ENCODE results near the gene SDK1. TPM values are rescaled to one million over a fixed set of nuclear protein-coding genes. Genes with fewer than 3 reads are reported as not detected.

The SDK1 gene
- total and polyA plus RNA-seq, 4 donors = 0.12 to 0.47 (median 0.36) TPM

- Histone ChIP-seq H3K4me3 (ENCODE audit: low read depth in 1 of 3, low read length in 3 of 3) (no peak overlapping the region), H3K27me3 (ENCODE audit: control insufficient read depth in 4 of 4, insufficient read depth in 4 of 4, low read length in 3 of 4) (peaks cover 0 to 2% (median 0%) of the 10 kb centered on the region in 4 donors), H3K27ac (ENCODE audit: low read depth in 1 of 2, low read length in 2 of 2) (no peak overlapping the region), H3K9me3 (ENCODE audit: control insufficient read depth in 4 of 4, low read length in 3 of 4) (no peaks in the 10 kb centered on the region), H3K9ac (ENCODE audit: low read depth in 1 of 2, low read length in 2 of 2) (no peak overlapping the region), H3K4me1 (ENCODE audit: control insufficient read depth in 4 of 4, insufficient read depth in 4 of 4, low read length in 3 of 4) (no peaks in the 10 kb centered on the region), H3K36me3 (ENCODE audit: control insufficient read depth in 4 of 4, insufficient read depth in 3 of 4, low read depth in 1 of 4, low read length in 3 of 4) (no peaks in the 10 kb centered on the region)
- no peak for DNase-seq (ENCODE audit: low spot score)
- WGBS = 90% methylated on average over 14 of the region's 14 CpGs
- TF ChIP-seq JUND (IDR thresholded peaks at IDR 0.05) (no peak), SP1 (IDR thresholded peaks at IDR 0.05) (no peak), HNF4A (conservative IDR thresholded peaks at IDR 0.05) (no peak)
- TF ChIP-seq, protein P1, sequence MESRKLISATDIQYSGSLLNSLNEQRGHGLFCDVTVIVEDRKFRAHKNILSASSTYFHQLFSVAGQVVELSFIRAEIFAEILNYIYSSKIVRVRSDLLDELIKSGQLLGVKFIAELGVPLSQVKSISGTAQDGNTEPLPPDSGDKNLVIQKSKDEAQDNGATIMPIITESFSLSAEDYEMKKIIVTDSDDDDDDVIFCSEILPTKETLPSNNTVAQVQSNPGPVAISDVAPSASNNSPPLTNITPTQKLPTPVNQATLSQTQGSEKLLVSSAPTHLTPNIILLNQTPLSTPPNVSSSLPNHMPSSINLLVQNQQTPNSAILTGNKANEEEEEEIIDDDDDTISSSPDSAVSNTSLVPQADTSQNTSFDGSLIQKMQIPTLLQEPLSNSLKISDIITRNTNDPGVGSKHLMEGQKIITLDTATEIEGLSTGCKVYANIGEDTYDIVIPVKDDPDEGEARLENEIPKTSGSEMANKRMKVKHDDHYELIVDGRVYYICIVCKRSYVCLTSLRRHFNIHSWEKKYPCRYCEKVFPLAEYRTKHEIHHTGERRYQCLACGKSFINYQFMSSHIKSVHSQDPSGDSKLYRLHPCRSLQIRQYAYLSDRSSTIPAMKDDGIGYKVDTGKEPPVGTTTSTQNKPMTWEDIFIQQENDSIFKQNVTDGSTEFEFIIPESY (IDR thresholded peaks at IDR 0.05) = no peak
These were observed 844.5 kb downstream of the SDK1 start for GRCh38 chr7:4145576-4145975.

DNA sequence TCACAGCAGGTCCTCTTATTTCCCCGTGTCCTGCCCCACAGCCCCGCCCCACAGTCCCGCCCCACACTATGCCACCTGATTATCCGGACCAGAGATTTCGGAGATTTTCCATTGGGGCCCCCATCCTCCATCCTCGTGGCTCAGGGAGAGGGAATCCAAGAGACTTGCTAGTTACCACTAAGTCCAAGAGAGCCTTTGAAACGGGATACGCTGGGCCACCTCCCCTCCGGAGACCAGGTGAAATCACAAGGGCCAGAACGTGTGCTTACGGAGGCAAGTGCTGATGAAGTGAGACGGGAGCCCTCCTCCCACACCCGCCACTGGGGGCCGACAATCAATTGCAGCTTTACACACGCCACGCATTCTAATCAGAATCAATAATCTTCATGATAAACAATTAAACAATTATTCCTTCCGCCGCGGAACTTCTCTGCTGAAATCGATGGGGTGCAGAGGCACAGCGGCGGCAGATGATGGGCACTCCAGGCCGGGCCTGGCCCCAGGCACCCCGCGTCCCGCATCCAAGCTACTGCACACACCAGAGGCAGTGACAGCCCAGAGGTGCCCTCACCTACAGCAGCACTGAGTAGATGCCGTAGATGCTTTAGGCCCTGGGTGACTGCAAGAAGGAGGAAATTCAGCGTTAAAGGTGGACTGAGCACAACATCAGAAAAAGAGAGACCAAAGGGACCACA, 847.0 kb downstream of the SDK1 start:
- DNase-seq (ENCODE audit: low spot score) = no peak
- H3K27ac ChIP-seq (ENCODE audit: low read depth in 1 of 2, low read length in 2 of 2) = no peak overlapping the region
- WGBS = 84% methylated on average over 28 of the region's 28 CpGs
- no peaks in the 10 kb centered on the region for H3K4me1 ChIP-seq (ENCODE audit: control insufficient read depth in 4 of 4, insufficient read depth in 4 of 4, low read length in 3 of 4)
- TF ChIP-seq TAF1 (conservative IDR thresholded peaks at IDR 0.05) (no peak), FOXA1 (IDR thresholded peaks at IDR 0.05) (no peak), HNF4G (IDR thresholded peaks at IDR 0.05) (no peak), FOXA2 (IDR thresholded peaks at IDR 0.05) (no peak)
- TF ChIP-seq, protein P2, sequence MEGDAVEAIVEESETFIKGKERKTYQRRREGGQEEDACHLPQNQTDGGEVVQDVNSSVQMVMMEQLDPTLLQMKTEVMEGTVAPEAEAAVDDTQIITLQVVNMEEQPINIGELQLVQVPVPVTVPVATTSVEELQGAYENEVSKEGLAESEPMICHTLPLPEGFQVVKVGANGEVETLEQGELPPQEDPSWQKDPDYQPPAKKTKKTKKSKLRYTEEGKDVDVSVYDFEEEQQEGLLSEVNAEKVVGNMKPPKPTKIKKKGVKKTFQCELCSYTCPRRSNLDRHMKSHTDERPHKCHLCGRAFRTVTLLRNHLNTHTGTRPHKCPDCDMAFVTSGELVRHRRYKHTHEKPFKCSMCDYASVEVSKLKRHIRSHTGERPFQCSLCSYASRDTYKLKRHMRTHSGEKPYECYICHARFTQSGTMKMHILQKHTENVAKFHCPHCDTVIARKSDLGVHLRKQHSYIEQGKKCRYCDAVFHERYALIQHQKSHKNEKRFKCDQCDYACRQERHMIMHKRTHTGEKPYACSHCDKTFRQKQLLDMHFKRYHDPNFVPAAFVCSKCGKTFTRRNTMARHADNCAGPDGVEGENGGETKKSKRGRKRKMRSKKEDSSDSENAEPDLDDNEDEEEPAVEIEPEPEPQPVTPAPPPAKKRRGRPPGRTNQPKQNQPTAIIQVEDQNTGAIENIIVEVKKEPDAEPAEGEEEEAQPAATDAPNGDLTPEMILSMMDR (IDR thresholded peaks at IDR 0.05; ENCODE audit: low read depth, low read length, missing input control) = no peak
- H3K9ac ChIP-seq (ENCODE audit: low read depth in 1 of 2, low read length in 2 of 2) = no peak overlapping the region
- no peaks in the 10 kb centered on the region for H3K9me3 ChIP-seq (ENCODE audit: control insufficient read depth in 4 of 4, low read length in 3 of 4)
- H3K27me3 ChIP-seq (ENCODE audit: control insufficient read depth in 4 of 4, insufficient read depth in 4 of 4, low read length in 3 of 4) = peaks cover 0 to 2% (median 0%) of the 10 kb centered on the region in 4 donors
- H3K36me3 ChIP-seq (ENCODE audit: control insufficient read depth in 4 of 4, insufficient read depth in 3 of 4, low read depth in 1 of 4, low read length in 3 of 4) = no peaks in the 10 kb centered on the region
- no peak overlapping the region for H3K4me3 ChIP-seq (ENCODE audit: low read depth in 1 of 3, low read length in 3 of 3)

GRCh38 chr7:4149236-4149635, 848.2 kb downstream of the SDK1 start:
- WGBS = 84% methylated on average over 18 of the region's 18 CpGs
- Histone ChIP-seq H3K9ac (ENCODE audit: low read depth in 1 of 2, low read length in 2 of 2) (no peak overlapping the region), H3K9me3 (ENCODE audit: control insufficient read depth in 4 of 4, low read length in 3 of 4) (no peaks in the 10 kb centered on the region), H3K4me3 (ENCODE audit: low read depth in 1 of 3, low read length in 3 of 3) (no peak overlapping the region), H3K27ac (ENCODE audit: low read depth in 1 of 2, low read length in 2 of 2) (no peak overlapping the region), H3K4me1 (ENCODE audit: control insufficient read depth in 4 of 4, insufficient read depth in 4 of 4, low read length in 3 of 4) (no peaks in the 10 kb centered on the region), H3K36me3 (ENCODE audit: control insufficient read depth in 4 of 4, insufficient read depth in 3 of 4, low read depth in 1 of 4, low read length in 3 of 4) (no peaks in the 10 kb centered on the region), H3K27me3 (ENCODE audit: control insufficient read depth in 4 of 4, insufficient read depth in 4 of 4, low read length in 3 of 4) (peaks cover 0 to 2% (median 0%) of the 10 kb centered on the region in 4 donors)
- no peak for DNase-seq (ENCODE audit: low spot score)
- TF ChIP-seq, protein P2 (IDR thresholded peaks at IDR 0.05; ENCODE audit: low read depth, low read length, missing input control) = no peak
- TF ChIP-seq RAD21 (IDR thresholded peaks at IDR 0.05) = no peak
- TF ChIP-seq FOXA2 (IDR thresholded peaks at IDR 0.05) = no peak
- no peak for TF ChIP-seq TAF1 (conservative IDR thresholded peaks at IDR 0.05)
- no peak for TF ChIP-seq HNF4A (conservative IDR thresholded peaks at IDR 0.05)
- no peak for TF ChIP-seq EGR1 (IDR thresholded peaks at IDR 0.05; ENCODE audit: low read depth in 2 of 2)

Measured in liver (tissue), 9 donors.